ENCODE measurements around the gene SCRT2. TPM values are rescaled to one million over a fixed set of nuclear protein-coding genes. Genes with fewer than 3 reads are reported as not detected.

The SCRT2 gene
- polyA plus RNA-seq, 1 of the 3 experiments (the other 2 are of a cell fraction), result not detected

DNA sequence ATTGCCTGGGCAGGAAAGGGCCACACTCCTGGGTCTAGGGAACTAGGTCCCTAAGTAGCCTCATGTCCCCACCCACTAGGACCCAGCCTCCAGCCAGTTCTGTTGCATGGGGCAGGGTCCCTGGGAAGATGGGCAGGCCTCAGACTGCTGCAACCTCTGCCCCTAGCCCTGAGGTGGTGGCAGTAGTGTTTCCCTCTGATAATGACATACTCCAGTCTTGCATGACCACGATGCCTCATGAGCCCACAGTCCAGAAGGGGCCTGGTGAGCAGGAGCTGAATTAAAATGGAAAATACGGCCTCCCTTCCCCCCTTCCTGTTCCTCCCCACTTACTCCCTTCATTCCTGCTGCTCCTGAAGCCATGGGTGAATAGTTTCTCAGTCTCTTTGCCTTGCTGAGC lies 36.0 kb upstream of the SCRT2 start:
- POLR2A ChIA-PET, result no interaction called here
- WGBS (ENCODE audit: low lambda C conversion rate), result 25% methylated on average over 2 of the region's 2 CpGs
- CTCF ChIA-PET, result interaction anchor here (5.8 kb wide), 1 partner anchor 17 kb away, joined by 29 read pairs; no protein-coding TSS in a partner anchor

More for the DNA sequence above, 36.0 kb upstream of the SCRT2 start:
- peaks cover 8% of the 10 kb centered on the region; the same call in 1 of the 2 replicates for H3K27me3 ChIP-seq (ENCODE audit: insufficient read depth)
- TF ChIP-seq EZH2phosphoT487 (IDR thresholded peaks at IDR 0.05; ENCODE audit: borderline replicate concordance, low read depth) (no peak), GABPA (IDR thresholded peaks at IDR 0.05; ENCODE audit: low read depth) (no peak), TAF1 (IDR thresholded peaks at IDR 0.05; ENCODE audit: borderline replicate concordance, low read depth, low read length) (no peak), SIN3A (IDR thresholded peaks at IDR 0.05; ENCODE audit: borderline replicate concordance, low read depth, low read length) (no peak), FOXM1 (IDR thresholded peaks at IDR 0.05; ENCODE audit: low read depth) (no peak), ZBTB33 (IDR thresholded peaks at IDR 0.05; ENCODE audit: borderline replicate concordance, low read depth) (no peak), MAX (IDR thresholded peaks at IDR 0.05; ENCODE audit: low read depth) (no peak), YY1 (IDR thresholded peaks at IDR 0.05; ENCODE audit: low read depth) (no peak), MEF2A (IDR thresholded peaks at IDR 0.05; ENCODE audit: borderline replicate concordance, low read depth) (no peak), NFIC (IDR thresholded peaks at IDR 0.05; ENCODE audit: borderline replicate concordance) (no peak), CHD2 (IDR thresholded peaks at IDR 0.05; ENCODE audit: low read length, partially characterized antibody) (no peak), RCOR1 (IDR thresholded peaks at IDR 0.05; ENCODE audit: low read length) (no peak), FOXJ3 (CRISPR knock-in tag; IDR thresholded peaks at IDR 0.05) (no peak), MXI1 (IDR thresholded peaks at IDR 0.05; ENCODE audit: low read depth, low read length) (no peak), TCF12 (IDR thresholded peaks at IDR 0.05) (no peak)
- TF ChIP-seq, protein P1, sequence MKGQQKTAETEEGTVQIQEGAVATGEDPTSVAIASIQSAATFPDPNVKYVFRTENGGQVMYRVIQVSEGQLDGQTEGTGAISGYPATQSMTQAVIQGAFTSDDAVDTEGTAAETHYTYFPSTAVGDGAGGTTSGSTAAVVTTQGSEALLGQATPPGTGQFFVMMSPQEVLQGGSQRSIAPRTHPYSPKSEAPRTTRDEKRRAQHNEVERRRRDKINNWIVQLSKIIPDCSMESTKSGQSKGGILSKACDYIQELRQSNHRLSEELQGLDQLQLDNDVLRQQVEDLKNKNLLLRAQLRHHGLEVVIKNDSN (IDR thresholded peaks at IDR 0.05; ENCODE audit: borderline replicate concordance, low read depth), result no peak
- TF ChIP-seq, protein P2, sequence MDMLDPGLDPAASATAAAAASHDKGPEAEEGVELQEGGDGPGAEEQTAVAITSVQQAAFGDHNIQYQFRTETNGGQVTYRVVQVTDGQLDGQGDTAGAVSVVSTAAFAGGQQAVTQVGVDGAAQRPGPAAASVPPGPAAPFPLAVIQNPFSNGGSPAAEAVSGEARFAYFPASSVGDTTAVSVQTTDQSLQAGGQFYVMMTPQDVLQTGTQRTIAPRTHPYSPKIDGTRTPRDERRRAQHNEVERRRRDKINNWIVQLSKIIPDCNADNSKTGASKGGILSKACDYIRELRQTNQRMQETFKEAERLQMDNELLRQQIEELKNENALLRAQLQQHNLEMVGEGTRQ (IDR thresholded peaks at IDR 0.05; ENCODE audit: borderline replicate concordance, low read depth, low read length), result no peak
- TF ChIP-seq, protein P3, sequence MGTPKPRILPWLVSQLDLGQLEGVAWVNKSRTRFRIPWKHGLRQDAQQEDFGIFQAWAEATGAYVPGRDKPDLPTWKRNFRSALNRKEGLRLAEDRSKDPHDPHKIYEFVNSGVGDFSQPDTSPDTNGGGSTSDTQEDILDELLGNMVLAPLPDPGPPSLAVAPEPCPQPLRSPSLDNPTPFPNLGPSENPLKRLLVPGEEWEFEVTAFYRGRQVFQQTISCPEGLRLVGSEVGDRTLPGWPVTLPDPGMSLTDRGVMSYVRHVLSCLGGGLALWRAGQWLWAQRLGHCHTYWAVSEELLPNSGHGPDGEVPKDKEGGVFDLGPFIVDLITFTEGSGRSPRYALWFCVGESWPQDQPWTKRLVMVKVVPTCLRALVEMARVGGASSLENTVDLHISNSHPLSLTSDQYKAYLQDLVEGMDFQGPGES (IDR thresholded peaks at IDR 0.05; ENCODE audit: low read depth, low read length), result no peak
- TF ChIP-seq, protein P4, sequence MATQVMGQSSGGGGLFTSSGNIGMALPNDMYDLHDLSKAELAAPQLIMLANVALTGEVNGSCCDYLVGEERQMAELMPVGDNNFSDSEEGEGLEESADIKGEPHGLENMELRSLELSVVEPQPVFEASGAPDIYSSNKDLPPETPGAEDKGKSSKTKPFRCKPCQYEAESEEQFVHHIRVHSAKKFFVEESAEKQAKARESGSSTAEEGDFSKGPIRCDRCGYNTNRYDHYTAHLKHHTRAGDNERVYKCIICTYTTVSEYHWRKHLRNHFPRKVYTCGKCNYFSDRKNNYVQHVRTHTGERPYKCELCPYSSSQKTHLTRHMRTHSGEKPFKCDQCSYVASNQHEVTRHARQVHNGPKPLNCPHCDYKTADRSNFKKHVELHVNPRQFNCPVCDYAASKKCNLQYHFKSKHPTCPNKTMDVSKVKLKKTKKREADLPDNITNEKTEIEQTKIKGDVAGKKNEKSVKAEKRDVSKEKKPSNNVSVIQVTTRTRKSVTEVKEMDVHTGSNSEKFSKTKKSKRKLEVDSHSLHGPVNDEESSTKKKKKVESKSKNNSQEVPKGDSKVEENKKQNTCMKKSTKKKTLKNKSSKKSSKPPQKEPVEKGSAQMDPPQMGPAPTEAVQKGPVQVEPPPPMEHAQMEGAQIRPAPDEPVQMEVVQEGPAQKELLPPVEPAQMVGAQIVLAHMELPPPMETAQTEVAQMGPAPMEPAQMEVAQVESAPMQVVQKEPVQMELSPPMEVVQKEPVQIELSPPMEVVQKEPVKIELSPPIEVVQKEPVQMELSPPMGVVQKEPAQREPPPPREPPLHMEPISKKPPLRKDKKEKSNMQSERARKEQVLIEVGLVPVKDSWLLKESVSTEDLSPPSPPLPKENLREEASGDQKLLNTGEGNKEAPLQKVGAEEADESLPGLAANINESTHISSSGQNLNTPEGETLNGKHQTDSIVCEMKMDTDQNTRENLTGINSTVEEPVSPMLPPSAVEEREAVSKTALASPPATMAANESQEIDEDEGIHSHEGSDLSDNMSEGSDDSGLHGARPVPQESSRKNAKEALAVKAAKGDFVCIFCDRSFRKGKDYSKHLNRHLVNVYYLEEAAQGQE (IDR thresholded peaks at IDR 0.05; ENCODE audit: low read depth, low read length), result no peak
- no peak overlapping the region for H3K27ac ChIP-seq (ENCODE audit: low read depth in 2 of 2, low read length in 1 of 2)
- H3K4me3 ChIP-seq (ENCODE audit: low read depth in 2 of 2, low read length in 1 of 2), result no peak overlapping the region
- no peaks in the 10 kb centered on the region for H3F3A ChIP-seq (replicated peaks; ENCODE audit: insufficient read depth)
- H4K20me1 ChIP-seq (ENCODE audit: insufficient read depth), result no peaks in the 10 kb centered on the region
- no peaks in the 10 kb centered on the region for H3K79me2 ChIP-seq (ENCODE audit: insufficient read depth)
- H3K4me1 ChIP-seq (ENCODE audit: control insufficient read depth in 1 of 2, insufficient read depth in 2 of 2, low read depth in 1 of 2, low read length in 1 of 2), result peaks cover 0 to 7% of the 10 kb centered on the region in 2 experiments; a peak in 1 of 4 replicates
- no peaks in the 10 kb centered on the region for H3K9me3 ChIP-seq
- H3K4me2 ChIP-seq, result no peak overlapping the region
- H3K9ac ChIP-seq, result no peak overlapping the region
- H2AFZ ChIP-seq (ENCODE audit: low read depth), result no peak overlapping the region
- no peaks in the 10 kb centered on the region for H3K36me3 ChIP-seq (replicated peaks in 1 of 2; ENCODE audit: control insufficient read depth in 1 of 2, insufficient read depth in 2 of 2, low read length in 1 of 2)
- H3K9me2 ChIP-seq, result no peaks in the 10 kb centered on the region
- DNase-seq, result no peak

Data from SK-N-SH (cell line).